ENCODE data around the gene LYST. TPM values are rescaled to one million over a fixed set of nuclear protein-coding genes. Genes with fewer than 3 reads are reported as not detected.

Gene LYST
- total RNA-seq, 2 experiments from 2014 or later, result 90.8 to 92.1 TPM

Other genes starting within 250 kb of the LYST start
- 1 to 10 TPM; 4.5 to 6.8 TPM for gene GNG4, start 217.1 kb downstream of the LYST start, total RNA-seq
- under 1 TPM; 0.08 TPM for gene NID1, start 198.2 kb upstream of the LYST start, total RNA-seq

All from activated CD8-positive, alpha-beta memory T cell treated with anti-CD3 and anti-CD28 coated beads for 36 hours (primary cell).